ENCODE measurements around the gene HOXB3.

Gene HOXB3

DNA sequence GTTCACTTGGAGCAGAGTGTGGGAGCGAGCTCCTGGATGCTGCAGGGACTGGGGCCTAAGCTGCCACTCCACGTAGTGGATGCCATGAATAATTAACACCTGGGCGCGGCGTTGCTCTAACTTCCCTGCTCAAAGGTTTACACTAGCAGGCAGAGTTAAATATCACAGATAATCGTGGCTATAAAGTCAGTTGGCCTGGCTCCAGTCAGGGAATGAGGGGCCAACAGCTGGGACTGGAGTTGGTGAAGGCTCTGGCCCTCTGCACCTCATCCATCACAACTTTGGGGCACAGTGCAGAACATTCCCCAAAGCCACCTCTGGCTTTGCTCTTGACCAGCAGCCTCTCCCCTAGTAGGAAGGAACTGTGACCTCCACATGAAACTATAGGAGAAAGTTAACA lies 22.8 kb downstream of the HOXB3 start:
- no peak for DNase-seq

DNA sequence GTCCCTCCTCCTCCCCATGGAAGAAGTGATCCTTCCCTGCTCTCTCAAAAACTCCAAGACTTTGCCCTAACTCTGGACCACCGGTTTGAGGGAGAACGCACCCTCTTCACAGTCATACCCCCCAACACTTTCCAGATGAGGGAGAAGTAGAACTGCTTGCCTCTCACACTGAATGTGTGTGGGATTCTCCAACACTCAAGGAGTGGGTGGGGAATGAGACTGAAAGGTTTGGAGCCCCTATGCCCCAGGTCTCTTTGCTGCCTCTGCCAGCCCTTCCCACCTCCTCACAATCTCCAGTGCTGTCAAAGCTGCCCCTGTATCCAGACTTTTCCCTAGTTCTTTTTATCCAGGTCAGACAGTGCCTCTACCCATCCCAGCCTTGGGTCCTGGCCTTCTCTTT lies 23.3 kb downstream of the HOXB3 start:
- no peak for DNase-seq

DNA sequence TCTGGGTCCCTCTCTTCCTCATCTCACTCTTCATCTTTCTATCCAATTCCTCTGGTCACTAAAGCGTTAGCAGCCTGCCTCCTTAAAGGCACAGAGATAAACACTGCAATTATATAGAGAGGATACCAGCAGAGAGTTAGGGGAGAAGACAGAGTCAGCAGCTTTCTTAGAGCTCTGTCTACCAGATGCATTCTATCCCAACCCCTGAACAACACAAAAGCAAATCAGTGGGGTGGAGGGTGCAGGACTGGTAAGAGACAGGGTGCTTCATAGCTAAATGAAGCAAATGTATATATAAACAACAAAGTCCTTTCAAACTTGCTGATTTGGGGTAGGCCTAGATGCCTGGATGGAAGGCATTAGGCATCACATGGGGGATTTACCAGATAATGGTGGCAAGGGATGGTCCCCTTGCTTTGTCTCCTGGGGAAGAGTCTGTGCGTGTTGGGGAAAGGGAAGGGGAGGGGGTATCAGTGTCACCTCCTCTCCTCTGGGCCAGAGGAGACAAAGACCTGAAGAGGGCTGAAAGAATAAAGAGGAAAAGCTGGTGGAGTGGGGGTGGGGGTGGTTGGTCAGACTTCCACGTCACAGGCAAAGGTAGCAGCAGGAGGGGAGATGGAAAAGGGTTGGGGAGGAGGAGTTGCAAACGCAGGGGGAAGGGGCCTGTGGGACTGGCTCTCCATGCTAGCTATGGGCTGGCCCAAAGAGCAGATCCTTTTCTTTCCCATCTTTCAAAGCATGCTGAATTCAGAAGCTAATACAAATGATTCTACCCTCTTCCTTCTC lies 23.9 kb downstream of the HOXB3 start:
- no peak for DNase-seq

DNA sequence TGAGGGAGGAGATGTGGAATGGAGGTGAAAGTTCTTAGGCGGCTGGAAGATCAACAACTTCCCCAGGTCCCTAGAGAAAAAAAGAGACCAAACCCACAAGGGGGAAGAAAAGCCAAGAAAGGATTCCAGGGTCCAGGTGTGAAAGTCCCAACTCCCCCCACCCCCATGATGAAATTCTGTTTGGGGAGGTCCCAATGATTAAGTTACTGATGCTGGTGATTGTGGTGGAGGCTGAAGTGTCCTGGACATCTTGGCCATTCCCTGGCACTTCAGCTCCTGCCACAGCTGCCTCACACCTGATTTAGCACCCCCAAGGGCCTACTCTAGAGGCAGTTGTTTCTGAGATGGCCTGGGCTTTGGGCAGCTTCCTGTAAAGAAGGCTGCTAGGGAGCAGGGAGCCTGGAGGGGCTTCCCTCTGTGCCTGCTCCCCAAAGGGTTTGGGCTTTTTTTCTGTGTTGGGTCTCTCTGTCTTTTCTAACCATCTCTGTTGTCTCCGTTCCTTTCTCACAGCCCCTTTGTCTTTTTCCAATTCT lies 25.0 kb downstream of the HOXB3 start:
- no peak for DNase-seq

DNA sequence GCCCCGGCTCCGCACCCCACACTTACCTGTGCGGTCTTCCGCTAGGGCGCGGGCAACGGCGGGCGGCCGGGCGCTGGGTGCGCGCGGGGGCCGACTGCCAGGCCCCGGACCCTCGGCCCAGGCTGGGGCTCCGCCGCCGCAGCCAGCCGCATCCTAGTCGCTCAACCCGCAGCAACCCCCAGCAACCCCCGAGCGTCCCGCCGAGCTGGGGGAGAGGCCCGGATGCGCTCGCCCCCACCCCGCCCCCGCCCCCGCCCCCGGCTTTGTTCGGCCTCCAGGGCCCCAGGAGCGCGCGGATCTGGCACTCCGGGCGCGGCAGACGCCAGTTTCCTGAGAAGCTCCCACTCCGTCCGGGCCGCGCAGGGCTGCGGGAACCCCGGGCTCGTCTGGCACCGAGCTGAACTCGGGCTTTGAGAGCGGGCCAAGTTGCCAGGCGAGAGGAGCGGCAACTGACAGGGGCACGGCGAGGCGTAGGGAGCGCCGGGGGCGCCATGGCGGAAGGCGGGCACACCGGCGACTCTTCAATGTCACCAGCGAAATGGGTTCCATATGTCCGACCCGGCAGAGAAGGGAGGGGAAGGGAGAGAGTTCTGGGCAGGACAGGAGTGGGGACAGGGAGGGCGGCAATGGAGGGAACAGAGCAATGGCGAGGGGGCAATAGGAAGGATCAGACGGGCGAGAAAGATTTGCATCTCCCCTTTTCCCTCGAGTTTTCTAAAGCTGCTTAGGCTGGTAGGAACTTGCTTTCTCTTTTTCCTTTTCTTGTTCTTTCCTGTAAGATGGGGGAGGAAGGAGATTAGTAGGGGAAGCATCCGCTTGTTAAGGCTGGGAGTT lies 25.6 kb downstream of the HOXB3 start:
- no peak for DNase-seq

DNA sequence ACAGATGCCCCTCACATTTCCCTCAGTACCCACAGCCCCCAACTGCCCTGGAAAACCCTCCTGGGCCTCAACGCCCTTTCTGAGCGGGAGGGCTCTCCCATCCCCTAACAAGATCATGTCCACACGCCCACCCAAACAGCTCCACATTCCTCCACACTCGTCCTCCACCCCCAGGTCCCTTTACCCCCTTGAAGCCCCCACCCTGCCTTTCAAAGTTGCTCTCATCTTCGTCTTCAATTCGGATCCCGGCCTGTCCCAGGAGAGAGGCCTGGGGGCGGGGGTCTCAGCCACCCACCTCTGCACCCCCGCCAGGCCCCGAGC lies 26.2 kb downstream of the HOXB3 start:
- no peak for DNase-seq

DNA sequence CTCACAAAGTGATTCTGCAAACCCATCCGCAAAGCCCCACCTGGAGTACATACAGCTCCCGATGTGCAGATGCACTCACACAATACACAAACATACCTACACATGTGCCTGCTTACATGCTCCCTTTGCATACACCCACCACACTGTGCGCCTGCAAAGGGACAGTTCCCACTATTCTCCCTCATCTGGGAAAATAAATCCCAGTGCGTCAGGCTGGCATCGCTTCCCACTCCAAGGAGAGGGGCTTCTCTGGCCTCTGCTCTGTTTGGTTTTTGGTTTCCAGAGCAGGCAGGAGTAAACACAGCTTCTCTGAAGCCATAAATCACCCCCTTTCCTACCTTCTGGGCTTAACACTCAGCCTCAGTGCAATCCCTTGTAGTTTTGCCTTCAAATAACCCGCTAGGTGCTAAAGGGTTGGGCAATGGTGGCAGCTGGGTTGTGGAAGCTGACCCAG lies 26.6 kb downstream of the HOXB3 start:
- DNase-seq, result no peak

DNA sequence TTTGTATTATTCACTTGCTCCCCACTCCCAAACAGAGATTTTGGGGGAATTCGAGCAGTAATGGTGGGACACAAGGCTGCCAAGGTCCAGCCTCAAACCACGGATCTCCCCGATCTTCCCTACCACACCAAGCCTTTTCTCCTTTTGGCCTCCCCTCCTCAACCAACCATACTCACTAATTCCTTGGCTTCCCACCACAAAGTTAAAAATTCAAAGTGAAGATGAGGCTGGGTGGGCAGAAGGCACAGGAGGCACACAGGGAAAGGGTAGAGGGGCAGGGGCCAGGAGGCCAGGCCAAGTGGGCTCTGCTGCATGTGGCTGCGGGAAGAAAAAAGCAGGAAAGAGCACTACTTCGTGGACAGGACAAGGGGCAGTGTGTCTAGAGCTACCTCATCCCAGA lies 27.1 kb downstream of the HOXB3 start:
- DNase-seq, result no peak

DNA sequence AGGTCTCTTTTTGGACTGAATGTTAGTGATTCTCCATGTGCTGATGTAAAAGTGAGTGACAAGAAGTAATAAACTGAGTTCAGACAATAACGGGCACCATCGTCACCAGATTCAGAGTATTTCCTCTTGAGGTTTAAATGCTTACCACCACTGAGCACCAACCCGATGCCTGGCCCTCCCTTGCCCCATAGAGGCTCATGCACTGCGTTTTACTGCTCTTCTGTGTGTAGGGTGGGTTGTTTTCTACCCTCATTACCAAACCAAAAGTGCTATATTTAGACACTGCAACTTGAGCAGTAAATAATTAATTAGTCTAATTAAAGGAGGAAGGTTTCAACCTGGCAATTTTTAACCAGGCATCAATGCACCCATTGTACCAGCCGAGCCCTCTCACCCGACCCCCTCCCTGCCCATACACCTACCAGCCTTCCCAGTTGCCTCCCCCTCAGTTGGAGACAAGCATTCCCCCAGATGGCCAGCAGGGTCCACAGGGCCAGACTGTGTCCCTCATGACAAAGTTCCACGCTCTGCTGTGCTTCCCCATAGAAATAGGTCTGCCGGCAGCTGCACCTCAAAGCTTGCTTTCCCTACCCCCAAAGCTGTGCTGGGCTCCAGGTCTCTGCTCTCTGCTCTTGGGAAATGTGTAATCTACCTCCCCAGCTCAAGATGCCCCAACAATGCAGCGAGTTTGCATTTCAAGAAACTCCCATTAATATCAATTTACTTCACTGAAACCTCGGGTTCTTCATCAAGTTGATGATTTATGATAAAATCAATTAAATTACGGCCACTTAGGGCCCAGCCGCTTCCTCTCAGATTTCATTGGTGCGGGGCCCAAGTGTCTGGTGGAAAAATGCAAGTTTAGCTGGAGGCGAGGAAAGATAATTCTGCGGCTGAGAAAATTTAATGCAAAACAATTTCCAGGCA lies 27.9 kb downstream of the HOXB3 start:
- no peak for DNase-seq

DNA sequence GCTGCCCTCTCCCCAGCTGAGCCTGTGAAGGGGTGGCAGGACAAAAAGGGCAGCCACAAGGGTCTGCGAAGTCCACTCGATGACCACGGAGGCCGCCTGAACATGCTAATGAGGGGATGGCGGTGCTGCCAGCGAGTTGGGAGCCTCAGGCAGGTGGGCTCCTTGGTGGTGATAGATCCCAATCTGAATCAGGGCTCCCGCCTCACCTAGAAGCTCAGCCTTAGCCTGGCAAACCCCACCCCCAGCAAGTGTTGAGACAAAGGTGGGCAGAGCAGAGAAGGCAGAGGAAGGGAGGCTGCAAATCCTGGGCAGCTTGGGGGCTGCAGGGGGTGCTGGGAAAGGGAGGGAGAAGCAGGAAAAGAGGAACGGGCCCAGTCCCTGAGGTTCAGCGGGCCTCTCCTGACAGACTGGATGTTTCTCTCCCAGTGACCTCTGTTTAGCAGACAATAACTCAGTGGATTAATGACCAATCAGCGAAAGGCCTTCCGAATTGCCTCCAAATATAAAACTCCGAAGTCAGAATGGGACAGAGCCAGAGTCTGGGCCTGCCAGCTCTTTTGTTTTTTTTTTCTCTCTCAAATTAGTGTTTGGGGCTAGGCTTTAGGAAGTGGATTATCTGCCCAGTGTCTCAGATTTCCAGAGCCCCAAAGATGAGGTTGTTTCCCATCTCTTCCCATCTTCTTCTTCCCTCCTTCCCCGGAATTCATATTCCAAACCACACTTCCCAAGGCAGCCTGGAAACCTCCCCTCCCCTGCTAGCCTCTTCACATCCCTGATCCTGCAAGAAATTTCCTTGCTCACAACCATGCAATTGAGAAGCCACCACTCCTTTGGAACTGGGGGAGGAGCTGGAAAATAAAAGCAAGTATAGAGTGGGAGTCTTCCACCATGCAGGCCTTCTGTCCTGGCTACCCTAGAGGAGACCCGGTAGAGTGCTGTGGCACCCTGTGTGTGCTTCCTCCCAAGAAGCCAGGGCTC lies 29.9 kb downstream of the HOXB3 start:
- DNase-seq, result no peak

DNA sequence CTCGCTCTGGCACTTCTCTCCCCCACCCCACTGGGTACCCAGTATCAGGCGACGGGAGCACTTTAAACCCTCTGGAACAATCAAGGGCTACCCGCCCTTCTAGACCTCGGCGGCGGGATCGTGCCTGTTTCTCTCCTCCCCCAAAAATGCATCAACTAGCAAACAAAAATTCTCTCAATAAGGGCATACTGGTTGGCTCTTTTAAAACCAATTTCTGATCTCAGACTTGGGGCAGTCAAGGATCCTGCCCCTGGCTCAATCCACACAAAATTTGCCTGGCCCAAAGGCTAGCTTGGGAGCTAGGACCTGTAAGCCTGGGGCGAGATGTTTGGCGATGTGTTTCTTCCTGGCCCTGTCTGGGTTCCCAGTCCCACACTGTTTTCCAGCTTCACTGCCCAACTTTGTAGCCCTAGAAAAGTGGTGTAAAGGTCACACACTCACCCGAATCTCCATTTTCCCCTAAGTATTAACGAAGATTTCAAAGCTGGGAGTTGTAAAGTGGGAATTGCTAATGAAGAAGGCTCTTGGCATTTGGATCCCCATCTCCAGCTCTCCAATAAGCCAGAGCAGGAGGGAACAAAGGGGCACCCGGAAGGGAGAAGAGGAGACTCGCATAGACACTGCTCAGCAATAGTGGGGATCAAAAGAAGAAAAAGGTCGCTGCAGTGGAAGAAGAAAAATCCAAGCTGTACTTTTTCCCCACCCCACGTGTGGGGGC lies 30.8 kb downstream of the HOXB3 start:
- DNase-seq, result no peak

DNA sequence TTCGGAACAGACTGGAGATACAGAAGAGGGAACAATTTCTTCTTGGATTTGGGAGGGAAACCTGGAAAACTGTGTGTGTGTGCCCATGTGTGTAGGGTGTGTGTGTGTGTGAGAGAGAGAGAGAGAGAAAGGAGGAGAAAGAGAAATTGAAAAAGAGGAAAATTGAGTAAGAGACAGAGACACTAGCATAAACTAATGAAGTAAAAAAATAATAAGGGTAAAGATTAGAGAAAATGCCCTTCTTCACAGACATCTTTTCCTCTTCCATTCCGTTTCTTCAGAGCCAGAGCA lies 31.3 kb downstream of the HOXB3 start:
- no peak for DNase-seq

DNA sequence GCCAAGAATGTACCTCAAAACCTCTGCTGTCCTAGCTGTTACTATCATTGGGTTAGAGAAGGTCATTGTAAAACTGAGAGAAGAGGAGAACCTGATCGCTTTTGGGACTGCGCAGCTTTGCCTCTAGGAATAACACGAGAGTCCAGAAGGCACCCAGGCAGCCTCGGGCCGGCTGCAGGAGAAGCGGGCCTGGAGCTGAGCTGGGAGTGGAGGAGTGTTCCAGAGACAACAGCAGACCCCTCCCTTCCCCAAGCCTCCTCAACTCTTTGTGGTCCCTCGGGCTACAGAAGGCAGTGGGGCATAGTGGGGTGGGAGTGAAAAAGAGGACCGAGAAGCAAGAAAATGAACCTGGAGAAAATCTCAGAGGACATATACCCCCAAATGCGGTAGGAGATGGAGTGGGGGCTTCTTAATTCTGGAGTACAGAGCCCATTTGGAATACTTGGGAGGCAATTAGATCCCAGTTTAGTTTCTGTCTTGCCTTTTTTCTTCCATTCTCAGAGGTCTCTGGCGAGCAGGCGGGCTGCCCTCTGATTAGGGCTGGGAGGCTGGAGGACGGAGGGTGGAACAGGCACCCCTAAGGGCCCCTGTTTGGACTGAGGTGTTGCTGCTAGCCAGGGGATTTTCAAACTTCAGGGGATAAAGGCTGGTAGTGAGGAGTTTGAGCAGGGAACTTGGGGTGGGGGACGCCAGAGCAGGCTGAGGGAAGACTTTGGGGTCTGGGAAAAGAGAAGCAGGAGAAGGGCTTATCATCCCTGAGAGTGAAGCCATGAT lies 31.8 kb downstream of the HOXB3 start:
- no peak for DNase-seq

DNA sequence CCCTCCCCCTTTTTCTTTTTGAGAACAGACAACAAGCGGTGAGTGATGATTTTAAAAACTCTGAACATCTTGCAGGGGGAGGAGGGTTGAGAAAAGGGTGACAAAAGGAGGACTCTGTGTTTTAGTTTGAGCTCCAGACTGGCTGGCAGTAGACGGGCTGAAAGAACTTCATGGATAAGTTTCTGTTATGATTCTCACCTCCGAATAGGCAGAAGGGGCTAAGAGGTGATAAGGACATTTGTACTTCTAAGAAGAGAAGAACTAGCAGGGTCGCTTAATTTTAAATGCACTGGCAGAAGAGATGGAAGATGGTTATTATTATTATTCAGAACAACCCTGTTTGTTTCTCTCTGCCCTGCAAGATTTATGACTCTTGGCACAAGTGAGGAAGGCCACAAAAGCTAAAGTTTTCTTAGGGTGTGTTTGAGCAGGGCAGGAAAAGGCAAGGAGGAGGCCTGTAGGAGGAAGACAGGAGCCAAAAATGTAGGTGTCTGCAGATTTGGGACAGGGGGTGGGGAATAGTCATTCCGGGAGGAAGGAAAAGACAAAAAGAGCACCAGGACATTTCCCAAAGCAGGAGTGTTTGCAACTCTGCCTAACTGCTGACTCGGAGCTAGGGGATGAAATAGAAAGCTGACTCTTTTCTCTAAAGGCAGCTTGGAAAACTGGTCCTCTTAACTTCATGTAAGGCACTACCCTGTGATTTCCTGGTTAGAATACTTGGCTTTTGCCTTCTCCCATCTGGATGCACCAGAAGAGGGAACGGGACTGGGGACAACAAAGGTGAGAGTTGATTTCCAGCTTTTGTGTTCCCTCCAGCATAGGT lies 33.3 kb downstream of the HOXB3 start:
- no peak for DNase-seq

DNA sequence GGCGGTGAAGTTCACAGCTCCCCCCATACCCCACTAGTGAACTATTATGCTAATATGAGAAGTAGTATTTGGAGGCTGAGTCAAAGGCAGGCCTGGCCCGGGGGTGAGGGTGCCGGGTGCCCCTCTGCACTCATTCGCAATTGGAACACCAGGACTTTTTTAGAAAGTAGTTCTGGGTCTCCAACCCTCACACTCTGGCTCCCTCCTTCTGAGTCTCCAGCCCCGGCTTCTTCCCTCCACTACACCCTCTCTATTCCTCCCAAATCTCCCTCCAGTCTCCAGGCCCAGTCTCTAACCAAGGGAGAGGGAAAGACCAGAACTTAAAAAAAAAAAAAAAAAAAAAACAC lies 33.8 kb downstream of the HOXB3 start:
- DNase-seq, result no peak

DNA sequence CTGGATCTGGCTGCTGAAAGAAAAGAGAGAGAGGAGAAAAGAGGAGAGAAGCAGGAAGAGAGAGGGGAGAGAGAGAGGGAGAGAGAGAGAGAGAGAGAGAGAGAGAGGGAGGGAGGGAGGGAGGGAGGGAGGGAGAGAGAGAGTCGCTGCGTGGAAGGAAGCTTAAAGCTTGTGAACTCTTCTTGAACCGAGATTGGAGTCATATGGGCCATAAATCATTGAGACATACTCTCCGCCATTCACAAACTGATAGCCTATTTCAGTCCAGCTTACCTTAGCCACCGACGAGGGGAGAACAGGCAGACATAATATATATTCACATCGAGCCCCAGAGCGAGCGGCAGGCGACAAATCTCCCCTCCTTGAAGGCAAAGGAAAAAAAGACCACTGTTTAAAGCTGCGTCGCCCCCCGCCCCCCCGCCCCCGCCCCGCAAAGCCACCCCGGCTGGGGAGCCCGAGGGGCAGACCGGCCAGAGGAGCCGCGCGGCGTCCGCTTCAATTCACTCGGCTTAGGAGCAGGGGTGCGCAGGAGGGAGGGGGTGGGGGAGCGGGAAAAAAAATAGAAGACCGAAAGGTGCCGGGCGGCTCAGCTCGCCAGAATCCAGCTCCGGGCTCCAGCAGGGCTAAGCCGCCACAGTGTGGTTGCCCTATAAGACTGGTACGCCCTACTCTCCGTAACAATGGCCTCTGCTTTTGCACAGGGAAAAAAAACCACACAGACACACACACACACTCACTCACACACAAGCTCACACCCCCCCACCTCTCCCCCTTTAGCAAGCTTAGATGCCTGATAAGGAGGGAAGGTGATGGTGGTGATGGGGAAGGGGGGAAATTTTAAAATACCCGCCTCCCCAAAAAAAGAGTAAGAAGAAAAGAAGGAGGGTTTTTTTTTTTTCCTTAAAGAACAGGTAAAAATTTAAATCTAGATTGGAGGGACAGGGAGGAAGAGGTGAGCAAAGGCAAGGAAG lies 34.5 kb downstream of the HOXB3 start:
- no peak for DNase-seq

DNA sequence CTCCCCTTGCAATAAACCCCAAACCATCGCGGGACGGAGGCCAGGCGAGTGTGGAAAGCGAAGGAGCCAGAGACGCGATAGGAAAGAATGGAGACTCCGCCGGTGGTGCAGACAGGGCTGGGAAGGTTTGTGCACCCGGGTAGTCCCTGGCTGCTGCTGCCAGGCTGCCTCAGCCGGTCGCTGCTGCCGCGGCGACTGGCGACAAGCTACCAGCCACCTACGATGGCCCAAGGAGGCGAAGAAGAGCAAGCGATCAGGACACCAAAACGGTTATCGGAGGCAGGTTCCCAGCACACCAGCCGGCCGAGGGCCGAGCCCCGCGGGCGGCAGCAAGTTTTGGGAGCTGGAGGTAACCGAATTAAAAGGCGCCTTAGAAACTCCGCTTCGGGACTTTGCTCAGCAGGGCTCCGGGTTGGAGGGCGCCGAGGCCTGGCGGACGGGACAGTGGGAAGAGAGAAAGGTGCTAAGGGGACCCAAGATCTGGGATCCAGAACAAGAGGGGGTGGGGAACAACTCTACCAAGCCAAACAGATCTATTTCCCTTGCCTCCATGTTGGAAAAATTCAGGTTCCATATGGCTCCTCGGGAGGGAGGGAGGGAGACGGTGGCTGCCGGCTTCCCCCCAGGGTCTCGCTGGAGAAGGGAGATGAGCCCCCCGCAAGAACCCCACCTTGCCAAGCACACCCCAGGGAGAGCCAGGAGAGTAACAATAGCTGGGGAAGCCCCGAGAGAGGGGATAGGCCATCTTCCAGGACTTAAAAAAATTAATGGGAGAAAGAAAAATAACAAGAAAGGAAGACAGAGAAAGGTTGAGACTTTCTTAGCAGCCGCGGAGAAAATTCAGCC lies 35.4 kb downstream of the HOXB3 start:
- DNase-seq, result no peak

DNA sequence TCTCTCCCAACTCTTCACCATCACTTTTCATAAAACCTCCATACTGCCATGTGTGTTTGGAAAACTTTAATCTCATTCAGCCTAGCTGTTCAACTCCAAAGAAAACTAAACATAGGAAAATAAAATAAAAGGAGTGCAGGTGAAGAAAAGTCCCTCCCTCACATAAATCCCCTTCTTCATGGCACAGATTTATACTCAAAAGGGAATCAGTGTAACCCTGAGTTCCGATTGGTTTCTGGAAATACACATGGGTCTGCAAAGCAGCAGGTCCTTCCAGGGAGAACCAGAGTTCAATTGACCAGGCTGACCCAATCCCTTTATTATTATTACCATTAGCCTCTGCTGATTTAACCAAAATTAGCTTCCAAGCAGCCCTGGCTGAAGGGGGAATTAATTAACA lies 36.2 kb downstream of the HOXB3 start:
- DNase-seq, result no peak

All from activated CD4-positive, alpha-beta T cell treated with anti-CD3 and anti-CD28 coated beads, Interleukin-2, amount 50 U/mL, for 48 hours (primary cell).